WTC11 (cell line): ENCODE results near the gene CXXC4. TPM values are rescaled to one million over a fixed set of nuclear protein-coding genes. Genes with fewer than 3 reads are reported as not detected.

Source experiments
- ATAC-seq: fragments of 200-7000 bp; cut with Tn5 transposase; 2 replicates; pipeline ENCODE4 v1.10.0; 2021; ENCODE audit warnings: mild to moderate bottlenecking, moderate library complexity
- CTCF ChIA-PET: fragments of 300-600 bp; sonication (Branson Sonifier 250); formaldehyde crosslinking; loops from one replicate; lab custom pipeline; 2021; ENCODE audit warnings: antibody characterized with exemption; lab: Charles Lee
- POLR2A ChIA-PET: fragments of 350-600 bp; sonication (Branson Sonifier 250); formaldehyde crosslinking; loops from one replicate; lab custom pipeline; 2021; ENCODE audit warnings: antibody characterized with exemption; lab: Charles Lee
- DNase-seq: peaks from one replicate; pipeline ENCODE4 v3.0.0; 2021; ENCODE audit warnings: low spot score
- H3K27ac Mint-ChIP-seq: 2 replicates; pipeline ENCODE4 v1.8.0; 2021; ENCODE audit warnings: mixed read lengths
- H3K27me3 Mint-ChIP-seq: 2 replicates; pipeline ENCODE4 v1.8.0; 2021; ENCODE audit warnings: low read depth, mild to moderate bottlenecking, moderate library complexity, mixed read lengths
- H3K36me3 Mint-ChIP-seq: 2 replicates; pipeline ENCODE4 v1.8.0; 2021; ENCODE audit warnings: mixed read lengths
- H3K4me1 Mint-ChIP-seq: 2 replicates; pipeline ENCODE4 v1.8.0; 2022; ENCODE audit warnings: mixed read lengths
- H3K4me3 Mint-ChIP-seq: 2 replicates; pipeline ENCODE4 v1.8.0; 2021; ENCODE audit warnings: mild to moderate bottlenecking, moderate library complexity, mixed read lengths
- H3K9me3 Mint-ChIP-seq: 2 replicates; pipeline ENCODE4 v1.8.0; 2021; ENCODE audit warnings: mixed read lengths
- ATF2 ChIP-seq: sonication (generic); formaldehyde crosslinking; IDR thresholded peaks from 2 replicates; pipeline ENCODE4 v1.8.1; 2022; ENCODE audit warnings: low read depth, missing genetic modification reagents, borderline replicate concordance
- CREB1 ChIP-seq: sonication (generic); formaldehyde crosslinking; IDR thresholded peaks from 2 replicates; pipeline ENCODE4 v1.8.0; 2023; ENCODE audit warnings: mild to moderate bottlenecking, missing genetic modification reagents
- CTCF ChIP-seq: fragments of 200-600 bp; IDR thresholded peaks from 2 replicates; pipeline ENCODE4 v1.8.0; 2022; ENCODE audit warnings: antibody characterized with exemption
- E2F1 ChIP-seq: sonication (generic); formaldehyde crosslinking; IDR thresholded peaks from 2 replicates; pipeline ENCODE4 v1.8.0; 2022; ENCODE audit warnings: mild to moderate bottlenecking, missing genetic modification reagents
- FOXJ3 ChIP-seq: sonication (generic); formaldehyde crosslinking; IDR thresholded peaks from 2 replicates; pipeline ENCODE4 v1.9.0; 2021; ENCODE audit warnings: missing genetic modification reagents, mild to moderate bottlenecking, borderline replicate concordance
- FOXP1 ChIP-seq: sonication (generic); formaldehyde crosslinking; IDR thresholded peaks from 2 replicates; pipeline ENCODE4 v1.8.0; 2022; ENCODE audit warnings: missing genetic modification reagents, mild to moderate bottlenecking, moderate library complexity, borderline replicate concordance
- IRF1 ChIP-seq: sonication (generic); formaldehyde crosslinking; IDR thresholded peaks from 2 replicates; pipeline ENCODE4 v1.8.0; 2023; ENCODE audit warnings: missing genetic modification reagents
- MYBL2 ChIP-seq: sonication (generic); formaldehyde crosslinking; IDR thresholded peaks from 2 replicates; pipeline ENCODE4 v1.8.1; 2023; ENCODE audit warnings: mild to moderate bottlenecking, moderate library complexity, missing genetic modification reagents
- NR1H2 ChIP-seq: sonication (generic); formaldehyde crosslinking; IDR thresholded peaks from 2 replicates; pipeline ENCODE4 v1.9.0; 2021; ENCODE audit warnings: mild to moderate bottlenecking, moderate library complexity, missing genetic modification reagents
- PREB ChIP-seq: sonication (generic); formaldehyde crosslinking; IDR thresholded peaks from 2 replicates; pipeline ENCODE4 v1.8.1; 2022; ENCODE audit warnings: mild to moderate bottlenecking, missing genetic modification reagents, moderate library complexity, borderline replicate concordance
- TEAD1 ChIP-seq: sonication (generic); formaldehyde crosslinking; IDR thresholded peaks from 2 replicates; pipeline ENCODE4 v1.8.0; 2022; ENCODE audit warnings: mild to moderate bottlenecking, missing genetic modification reagents
- USF1 ChIP-seq: sonication (generic); formaldehyde crosslinking; IDR thresholded peaks from 2 replicates; pipeline ENCODE4 v1.8.0; 2022; ENCODE audit warnings: mild to moderate bottlenecking, missing genetic modification reagents
- USF2 ChIP-seq: sonication (generic); formaldehyde crosslinking; IDR thresholded peaks from 2 replicates; pipeline ENCODE4 v1.8.1; 2023; ENCODE audit warnings: mild to moderate bottlenecking, missing genetic modification reagents, moderate library complexity
- ZMAT4 ChIP-seq: fragments of 250-450 bp; sonication (Bioruptor Pico); IDR thresholded peaks from 2 replicates; pipeline ENCODE4 v1.9.0; 2021; ENCODE audit warnings: mild to moderate bottlenecking
- ZNF138 ChIP-seq: sonication (generic); formaldehyde crosslinking; conservative IDR thresholded peaks from 2 replicates; pipeline ENCODE4 v1.8.1; 2022; ENCODE audit warnings: mild to moderate bottlenecking, moderate library complexity, missing genetic modification reagents
- ZNF219 ChIP-seq: sonication (generic); formaldehyde crosslinking; IDR thresholded peaks from 2 replicates; pipeline ENCODE4 v1.8.0; 2023; ENCODE audit warnings: missing genetic modification reagents, mild to moderate bottlenecking, borderline replicate concordance
- ZNF512 ChIP-seq: sonication (generic); formaldehyde crosslinking; IDR thresholded peaks from 2 replicates; pipeline ENCODE4 v1.8.1; 2022; ENCODE audit warnings: missing genetic modification reagents, borderline replicate concordance
- ZSCAN18 ChIP-seq: fragments of 250-450 bp; sonication (Bioruptor Pico); IDR thresholded peaks from 2 replicates; pipeline ENCODE4 v2.1.2; 2022; ENCODE audit warnings: mild to moderate bottlenecking, moderate library complexity
- total RNA-seq: library from RNA; stranded (reverse); gene quantifications from 3 replicates; pipeline ENCODE4 v1.2.3, GENCODE V29; 2021

Gene CXXC4
- total RNA-seq, 1 experiment from 2014 or later = 2.4 TPM

- ChIA-PET POLR2A (no interaction called here), CTCF (interaction anchor here (1.1 kb wide), 1 partner anchor 133 kb away, joined by 3 read pairs; no protein-coding TSS in a partner anchor)
- DNase-seq (no peak), ATAC-seq (no peak)
- Mint-ChIP-seq H3K36me3 (no peaks in the 10 kb centered on the region), H3K4me1 (peaks cover 16% of the 10 kb centered on the region), H3K27me3 (no peaks in the 10 kb centered on the region), H3K27ac (no peak overlapping the region), H3K4me3 (no peak overlapping the region), H3K9me3 (peaks cover 11% of the 10 kb centered on the region)
- TF ChIP-seq MYBL2 = no peak
- TF ChIP-seq USF1 (CRISPR knock-in tag) = no peak
Observed at GRCh38 chr4:104531390-104531789, 36.7 kb upstream of the CXXC4 start.

- ChIA-PET POLR2A (no interaction called here), CTCF (interaction anchor here (1.1 kb wide), 1 partner anchor 134 kb away, joined by 3 read pairs; no protein-coding TSS in a partner anchor)
- no peak overlapping the region for H3K4me3 Mint-ChIP-seq
- no peak overlapping the region for H3K27ac Mint-ChIP-seq
- peaks cover 16% of the 10 kb centered on the region for H3K4me1 Mint-ChIP-seq
- no peaks in the 10 kb centered on the region for H3K36me3 Mint-ChIP-seq
- H3K27me3 Mint-ChIP-seq = no peaks in the 10 kb centered on the region
- no peak for TF ChIP-seq FOXJ3 (CRISPR knock-in tag)
- TF ChIP-seq ZSCAN18 (CRISPR knock-in tag) = no peak
- TF ChIP-seq ZNF512 (CRISPR knock-in tag) = no peak
- TF ChIP-seq E2F1 (CRISPR knock-in tag) = no peak
- TF ChIP-seq ATF2 (CRISPR knock-in tag) = no peak
- no peak for TF ChIP-seq USF2 (CRISPR knock-in tag)
- TF ChIP-seq PREB (CRISPR knock-in tag) = no peak
- TF ChIP-seq ZNF219 (CRISPR knock-in tag) = no peak
- TF ChIP-seq FOXP1 (CRISPR knock-in tag) = no peak
- no peak for TF ChIP-seq ZNF138 (CRISPR knock-in tag)
- TF ChIP-seq CTCF = no peak
- no peak for TF ChIP-seq IRF1
- no peak for TF ChIP-seq CREB1 (CRISPR knock-in tag)
- no peak for TF ChIP-seq ZMAT4
- TF ChIP-seq TEAD1 (CRISPR knock-in tag) = no peak
- TF ChIP-seq NR1H2 = no peak
- TF ChIP-seq, all 79 proteins: peak for 0
- DNase-seq (no peak), ATAC-seq (no peak)
- peaks cover 11% of the 10 kb centered on the region for H3K9me3 Mint-ChIP-seq
Observed at GRCh38 chr4:104530426-104530825, 35.7 kb upstream of the CXXC4 start.
